Measurements from ENCODE around the gene ARHGAP26.
A peak's percentile ranks its signal among the peaks of the same experiment; 100 is the strongest.

The ARHGAP26 gene

DNA sequence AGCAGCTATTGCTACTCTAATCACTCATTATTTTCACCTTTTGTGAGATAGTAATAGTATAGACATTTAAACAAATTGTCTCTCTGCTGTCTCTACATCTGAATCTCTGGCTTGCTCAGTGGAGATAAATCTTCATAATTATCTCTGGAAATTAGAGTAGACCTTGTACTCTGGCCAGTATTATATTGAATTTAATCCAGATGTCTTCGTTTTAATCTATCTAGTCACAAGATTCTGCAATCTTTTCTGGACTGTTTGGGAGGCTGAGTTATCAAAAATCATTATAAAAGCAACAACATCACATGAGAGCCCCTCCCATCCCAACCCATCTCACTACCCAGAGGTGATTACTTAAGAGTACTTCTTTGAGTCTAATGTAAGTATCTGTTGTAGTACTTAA, 19.0 kb downstream of the ARHGAP26 start:
- DNase-seq: no peak

GRCh38 chr5:142792012-142792864, 22.1 kb downstream of the ARHGAP26 start:
- DNase-seq: no peak

DNA sequence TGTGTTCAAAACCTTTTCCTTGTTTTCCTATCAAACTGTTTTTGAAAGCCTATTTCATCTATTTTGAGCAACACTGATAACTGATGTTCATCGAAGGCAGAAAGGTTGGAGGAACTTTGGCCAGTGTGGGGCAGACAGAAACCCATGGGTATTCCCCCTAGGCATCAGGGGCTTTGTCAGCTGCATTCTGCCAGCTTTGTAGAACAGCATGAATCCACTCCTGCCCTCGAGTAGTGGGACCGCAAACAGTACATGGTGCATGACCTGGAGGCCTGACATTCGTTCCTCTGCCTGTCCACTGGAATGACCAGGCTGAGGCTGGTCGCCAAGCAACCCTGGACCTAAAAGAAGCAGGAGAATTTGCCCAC, 22.7 kb downstream of the ARHGAP26 start:
- DNase-seq: no peak

- no peak for DNase-seq
Measured at GRCh38 chr5:142794537-142794936, 24.4 kb downstream of the ARHGAP26 start.

GRCh38 chr5:142795251-142795650, 25.1 kb downstream of the ARHGAP26 start:
- DNase-seq: no peak

GRCh38 chr5:142796492-142797109, 26.4 kb downstream of the ARHGAP26 start:
- no peak for DNase-seq

DNA sequence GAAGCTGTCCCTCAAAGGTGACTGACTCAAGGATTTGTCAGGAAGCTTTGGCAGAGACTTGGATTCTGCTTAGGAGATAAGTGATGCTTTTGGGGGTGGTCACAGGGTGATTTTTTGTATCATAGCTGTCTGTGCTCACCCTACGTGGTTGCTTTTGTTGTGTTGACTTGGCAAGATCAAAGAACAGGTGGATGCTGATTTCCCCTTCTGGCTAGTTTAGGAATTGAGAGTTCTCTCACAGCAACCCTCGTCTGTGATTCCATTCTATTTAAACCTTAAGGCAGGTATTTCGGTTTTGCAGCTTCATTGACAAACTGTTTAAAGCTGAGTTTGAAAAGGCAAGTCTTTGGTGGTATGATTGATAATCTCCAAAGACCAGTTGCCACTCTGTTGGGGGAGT, 27.2 kb downstream of the ARHGAP26 start:
- no peak for DNase-seq

GRCh38 chr5:142798099-142798770, 28.1 kb downstream of the ARHGAP26 start:
- no peak for DNase-seq

DNA sequence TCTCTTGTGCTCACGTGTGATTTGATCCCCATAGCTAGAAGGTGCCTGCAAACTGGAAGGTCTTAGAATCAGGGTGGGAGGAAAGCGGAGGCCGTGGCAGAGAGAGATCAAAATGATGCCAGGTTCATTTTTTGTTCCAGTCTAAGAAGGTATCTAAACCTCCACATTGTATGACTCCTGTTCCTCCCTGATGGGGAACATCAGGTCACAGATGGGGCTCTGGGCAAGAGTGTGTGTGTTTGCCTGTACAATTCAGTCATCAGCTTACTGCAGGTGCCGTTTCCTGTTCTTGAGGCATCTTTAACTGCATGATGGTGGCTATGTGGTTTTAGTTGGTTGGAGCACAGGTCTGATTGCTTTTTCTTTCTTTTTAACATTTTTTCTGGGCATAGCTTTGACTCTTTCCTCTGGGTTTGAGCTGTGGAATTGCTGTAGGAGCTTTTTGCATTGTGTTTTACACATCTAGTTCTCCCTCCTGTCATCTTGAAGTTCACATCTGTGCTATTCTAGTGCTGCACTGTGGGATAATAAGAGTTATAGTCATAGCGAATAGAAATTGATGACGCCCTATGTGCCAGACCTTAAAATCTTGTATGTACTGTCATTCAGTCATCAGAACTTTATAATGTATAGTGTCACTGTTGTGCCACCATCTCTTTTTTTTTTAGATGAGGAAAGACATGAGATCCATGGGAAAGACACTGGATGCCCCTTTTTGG, 30.8 kb downstream of the ARHGAP26 start:
- DNase-seq: peak; percentile 11

DNA sequence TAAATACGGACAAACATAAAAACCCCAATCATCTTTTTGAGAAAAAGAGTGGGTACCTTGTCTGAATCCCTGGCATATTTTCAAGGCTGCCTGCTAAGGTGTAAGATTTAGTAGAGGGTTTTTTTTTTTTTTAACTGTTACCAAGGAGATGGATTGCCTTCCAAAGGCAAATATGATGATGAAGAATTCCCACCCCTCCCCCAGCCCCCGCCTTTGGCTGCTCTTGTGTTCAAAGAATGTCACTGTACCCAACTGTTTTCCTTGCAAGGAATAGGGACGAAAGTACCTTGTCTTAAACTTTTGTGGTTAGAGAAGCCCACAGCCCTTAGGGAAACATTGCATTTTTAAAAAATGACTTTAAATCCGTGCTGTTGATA, 31.3 kb downstream of the ARHGAP26 start:
- DNase-seq: no peak

DNA sequence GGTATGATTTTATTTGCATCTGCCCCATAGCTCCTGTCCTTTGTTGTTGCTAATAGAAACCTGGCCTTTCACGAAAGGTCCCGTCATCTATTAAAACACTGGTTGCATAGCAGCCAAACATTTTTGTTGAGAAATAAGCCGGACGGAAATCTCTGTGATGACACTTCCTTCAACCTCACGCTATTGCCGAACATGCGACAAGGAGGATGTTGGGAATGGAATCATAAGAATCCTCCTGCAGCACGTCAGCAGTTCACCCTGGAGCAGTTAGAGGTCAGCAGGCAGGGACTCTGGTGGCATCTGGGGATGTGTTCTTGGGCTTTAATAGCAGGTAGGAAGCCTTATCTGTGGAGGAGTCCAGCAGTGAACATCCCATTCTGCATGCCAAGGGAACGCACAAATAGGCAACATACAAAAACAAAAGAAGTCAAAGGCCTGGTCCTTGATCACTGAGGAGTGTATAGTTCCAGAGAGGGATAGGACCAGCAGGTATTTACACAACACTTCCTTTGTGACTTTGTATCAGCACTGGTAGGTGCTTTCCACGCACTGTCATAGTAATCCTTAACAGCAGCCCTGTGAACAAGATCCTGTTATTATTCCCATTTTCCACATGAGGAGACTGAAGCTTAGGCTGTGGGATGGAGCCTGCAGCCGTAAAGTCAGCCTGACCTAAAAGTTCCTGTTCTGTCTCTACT, 33.4 kb downstream of the ARHGAP26 start:
- DNase-seq: no peak

DNA sequence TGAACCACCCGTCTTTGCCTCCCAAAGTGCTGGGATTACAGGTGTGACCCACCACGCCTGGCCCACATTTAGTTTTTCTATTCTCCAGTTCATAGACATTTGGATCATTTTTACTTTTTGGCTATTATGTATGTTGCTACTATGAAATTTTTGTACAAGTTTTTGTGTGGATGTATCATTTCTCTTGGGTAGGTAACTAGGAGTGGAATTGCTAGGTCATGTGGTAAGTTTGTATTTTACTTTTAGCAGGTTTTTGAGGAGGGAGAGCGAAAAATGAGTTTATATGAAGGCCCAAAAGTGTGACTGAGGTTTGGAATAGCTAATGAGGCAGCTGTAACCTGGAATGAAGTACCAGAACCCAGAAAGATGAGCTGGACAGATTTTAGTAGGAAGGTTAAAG, 35.2 kb downstream of the ARHGAP26 start:
- DNase-seq: no peak

GRCh38 chr5:142806841-142807267, 36.7 kb downstream of the ARHGAP26 start:
- no peak for DNase-seq

GRCh38 chr5:142807372-142807911, 37.3 kb downstream of the ARHGAP26 start:
- DNase-seq: no peak

- DNase-seq: no peak
Measured at GRCh38 chr5:142808878-142809598, 38.9 kb downstream of the ARHGAP26 start.

DNA sequence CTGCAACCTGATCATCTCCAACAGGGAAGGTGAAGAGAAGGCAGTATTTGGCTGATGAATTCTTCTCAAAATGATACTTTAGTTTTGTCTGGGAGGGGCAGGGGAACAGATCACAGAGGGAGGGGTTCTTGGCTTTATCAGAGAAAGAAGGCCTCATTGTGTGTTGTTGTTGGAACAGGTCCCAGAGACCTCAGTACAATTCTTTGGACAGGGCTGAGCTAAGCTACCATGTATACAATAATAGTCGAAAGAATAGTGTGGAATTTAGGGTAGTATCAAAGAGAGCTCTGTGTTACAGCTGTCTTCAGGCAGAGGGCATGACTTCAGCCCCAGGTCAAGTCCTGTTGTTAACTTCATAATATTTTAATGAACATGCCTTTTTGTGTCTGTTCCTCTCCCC, 39.9 kb downstream of the ARHGAP26 start:
- DNase-seq: no peak

DNA sequence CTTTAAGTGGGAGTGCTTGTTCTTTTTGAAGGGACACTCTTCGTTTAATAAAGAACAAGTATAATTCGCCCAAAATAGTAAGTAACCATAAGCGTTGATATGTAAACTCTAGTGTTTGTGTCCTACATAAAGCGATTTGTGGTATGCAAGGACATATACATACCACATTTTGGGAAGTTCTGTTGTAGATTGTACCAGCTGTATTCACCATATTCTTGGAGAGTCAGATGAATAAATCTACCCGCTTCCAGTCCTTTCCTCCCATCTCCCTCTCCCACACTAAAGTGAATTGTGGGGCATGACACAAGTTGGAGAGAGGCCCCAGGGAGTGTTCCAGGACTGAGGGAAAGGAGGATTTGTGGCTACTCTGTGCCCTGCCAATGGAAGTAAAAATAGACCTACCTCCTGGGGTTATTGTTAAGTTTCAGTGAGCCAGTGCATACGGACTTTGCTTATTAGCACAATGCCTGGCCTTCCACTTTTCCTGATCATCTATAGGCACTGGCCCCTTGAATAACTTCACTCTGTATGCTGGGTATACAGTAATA, 40.6 kb downstream of the ARHGAP26 start:
- DNase-seq: no peak

DNA sequence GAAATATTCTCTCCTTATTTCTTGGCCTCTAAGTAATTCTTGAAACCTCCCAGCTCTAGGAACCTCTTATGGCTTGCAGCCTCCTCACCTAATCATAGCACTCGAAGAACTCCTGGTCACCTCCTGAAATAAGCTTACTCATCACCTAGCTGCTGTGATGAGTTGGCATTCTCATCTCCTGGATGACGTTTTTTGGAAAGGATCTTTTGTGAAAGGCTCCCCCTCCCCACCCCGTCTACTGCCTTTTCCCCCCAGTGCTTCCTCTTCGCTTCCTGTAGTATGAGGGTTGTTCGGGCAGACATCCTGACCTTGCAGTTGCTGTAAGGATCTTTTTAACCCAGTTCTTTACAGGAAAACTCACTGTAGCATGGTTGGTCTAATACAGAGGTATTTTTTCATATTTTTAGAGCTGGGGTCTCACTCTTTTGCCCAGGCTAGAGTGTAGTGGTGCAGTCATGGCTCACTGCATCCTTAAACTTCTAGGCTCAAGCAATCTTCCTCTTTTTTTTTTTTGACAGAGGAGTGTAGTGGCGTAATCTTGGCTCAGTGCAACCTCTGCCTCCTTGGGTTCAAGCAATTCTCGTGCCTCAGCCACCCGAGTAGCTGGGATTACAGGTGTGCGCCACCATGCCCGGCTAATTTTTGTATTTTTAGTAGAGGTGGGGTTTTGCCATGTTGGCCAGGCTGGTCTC, 41.8 kb downstream of the ARHGAP26 start:
- DNase-seq: no peak

DNA sequence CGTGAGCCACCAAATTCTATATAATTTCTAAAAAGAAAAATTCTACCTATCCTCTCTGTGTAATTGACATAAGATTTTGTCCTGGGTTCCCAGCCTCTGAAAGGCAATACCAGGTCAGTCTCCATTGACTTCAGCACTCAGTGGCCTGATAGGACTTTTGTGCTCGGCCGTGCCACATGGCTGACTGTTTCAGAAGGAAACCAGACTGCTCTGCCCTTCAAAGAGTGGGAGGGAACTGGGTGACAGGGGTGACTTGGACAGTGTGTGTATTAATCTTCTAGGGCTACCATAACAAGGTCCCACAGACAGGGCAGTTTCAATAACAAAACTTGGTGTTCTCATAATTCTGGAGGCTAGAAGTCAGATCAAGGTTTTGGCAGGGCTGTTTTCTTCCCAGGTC, 43.0 kb downstream of the ARHGAP26 start:
- DNase-seq: no peak

DNA sequence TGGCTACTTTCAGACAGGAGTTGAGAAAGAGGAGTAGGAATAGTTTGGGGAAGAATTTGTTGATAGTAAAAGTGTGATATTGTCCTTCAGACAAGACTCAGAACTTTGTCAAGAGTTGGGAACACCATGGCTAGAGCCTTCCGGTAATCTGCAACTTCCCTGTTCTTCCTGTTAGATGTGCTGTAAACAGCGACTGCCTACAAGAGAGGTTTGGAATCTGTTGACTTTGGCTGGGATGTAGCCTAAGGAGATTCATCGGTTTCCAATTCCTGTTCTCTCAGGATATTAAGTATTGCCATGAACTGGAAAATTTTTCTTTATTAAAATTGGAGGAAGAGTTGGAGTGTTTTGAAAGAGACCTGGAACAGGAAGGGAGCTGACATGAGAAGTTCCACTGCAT, 43.9 kb downstream of the ARHGAP26 start:
- no peak for DNase-seq

DNA sequence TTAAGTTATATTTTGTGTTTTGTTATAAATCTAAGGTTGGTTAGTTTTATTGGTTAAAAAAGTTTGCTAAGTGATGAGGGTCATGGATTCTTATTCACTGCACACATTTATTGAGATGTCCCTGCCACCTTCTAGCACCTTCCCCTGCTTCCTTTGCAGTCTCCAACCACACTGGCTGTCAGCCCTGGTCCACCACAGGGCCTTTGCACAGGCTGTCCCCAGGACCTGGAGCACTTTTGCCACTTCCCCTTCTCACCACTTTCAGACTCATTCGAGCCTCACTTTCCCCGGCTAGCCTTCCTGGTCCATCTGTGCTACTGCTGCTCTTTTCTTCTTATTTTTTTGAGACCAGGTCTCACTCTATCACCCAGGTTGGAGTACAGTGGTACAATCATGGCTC, 45.3 kb downstream of the ARHGAP26 start:
- DNase-seq: no peak
